Activated CD8-positive, alpha-beta memory T cell treated with anti-CD3 and anti-CD28 coated beads for 48 hours (primary cell): Measurements from ENCODE around the gene MEAF6.
A peak's percentile ranks its signal among the peaks of the same experiment; 100 is the strongest.
"Not testable (repeated sequence)": the region's sequence is repeated elsewhere in the genome, so short reads cannot be mapped to it uniquely, and the experiment has no call there.

Experiments used
- DNase-seq, 3 experiments: peaks; one replicate each; pipeline ENCODE4 v3.0.0-alpha.2; 2020; ENCODE audit warnings: low read depth in 2 of 3, low spot score in 2 of 3

Gene MEAF6

DNA sequence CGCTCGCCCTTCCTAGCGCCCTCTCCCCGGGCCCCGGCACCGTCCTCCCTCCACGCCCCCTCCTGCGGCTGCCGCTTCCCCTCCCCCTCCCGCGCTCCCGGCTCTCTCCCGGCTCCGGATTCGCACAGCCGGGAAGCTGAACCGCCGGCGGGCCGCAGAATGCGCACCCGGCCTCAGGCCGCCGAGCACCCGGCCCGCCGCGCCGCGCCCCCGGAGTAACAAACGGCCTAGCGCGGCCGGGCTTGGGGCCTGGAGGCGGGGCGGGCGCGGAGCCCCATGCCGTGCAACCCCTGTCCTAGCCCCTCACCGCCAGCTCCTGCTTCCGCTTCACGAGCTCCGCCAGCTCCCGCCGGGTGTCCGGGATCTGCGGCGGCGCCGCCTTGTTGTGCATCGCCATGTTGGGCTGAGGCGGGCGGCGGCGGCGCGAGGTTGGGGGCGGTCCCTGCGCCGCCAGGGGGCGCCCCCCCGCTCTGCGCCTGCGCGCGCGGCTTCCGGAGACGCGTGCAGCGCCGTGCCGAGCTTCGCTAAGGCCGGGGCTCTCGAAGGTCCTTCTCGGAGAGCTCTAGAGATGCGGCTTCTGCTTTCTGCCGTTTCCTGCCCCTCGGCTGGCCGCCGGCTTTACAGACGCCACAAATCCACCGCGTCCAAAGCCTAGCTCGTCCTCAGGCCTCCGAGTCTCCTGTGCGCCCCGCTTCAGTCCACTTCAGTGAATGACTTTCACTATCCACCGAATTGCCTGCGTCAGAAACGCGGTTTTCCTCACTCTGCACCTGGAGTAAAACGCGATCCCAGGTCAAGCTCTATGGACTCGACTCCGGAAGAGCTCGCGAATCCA, at the start of gene MEAF6:
Gene MEAF6 (minus strand): TSS at position 417 of the 835 bp plus-strand sequence. CDS start 20 bp downstream, at position 397.
- peak; percentile 74 to 79 (median 77) for DNase-seq

DNA sequence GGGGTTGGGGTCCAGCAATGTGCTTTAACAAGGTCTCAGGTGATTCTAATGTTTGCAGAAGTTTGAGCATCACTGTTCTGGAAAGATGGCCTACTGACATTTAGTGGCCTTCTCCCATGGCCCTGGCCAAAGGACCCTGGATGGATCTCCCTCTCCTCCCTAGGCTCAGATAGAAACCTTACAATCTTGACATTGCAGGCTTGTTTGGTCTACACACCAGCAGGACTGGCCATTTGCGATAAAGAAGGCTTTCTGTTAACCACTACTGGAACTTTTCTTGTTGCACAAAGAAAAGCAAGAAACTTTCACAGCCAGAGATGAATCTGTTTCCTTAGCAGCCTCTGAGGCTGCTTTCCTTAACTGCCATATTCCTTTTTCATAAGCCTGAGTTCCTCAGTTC, 48.4 kb upstream of the MEAF6 start:
- no peak for DNase-seq

DNA sequence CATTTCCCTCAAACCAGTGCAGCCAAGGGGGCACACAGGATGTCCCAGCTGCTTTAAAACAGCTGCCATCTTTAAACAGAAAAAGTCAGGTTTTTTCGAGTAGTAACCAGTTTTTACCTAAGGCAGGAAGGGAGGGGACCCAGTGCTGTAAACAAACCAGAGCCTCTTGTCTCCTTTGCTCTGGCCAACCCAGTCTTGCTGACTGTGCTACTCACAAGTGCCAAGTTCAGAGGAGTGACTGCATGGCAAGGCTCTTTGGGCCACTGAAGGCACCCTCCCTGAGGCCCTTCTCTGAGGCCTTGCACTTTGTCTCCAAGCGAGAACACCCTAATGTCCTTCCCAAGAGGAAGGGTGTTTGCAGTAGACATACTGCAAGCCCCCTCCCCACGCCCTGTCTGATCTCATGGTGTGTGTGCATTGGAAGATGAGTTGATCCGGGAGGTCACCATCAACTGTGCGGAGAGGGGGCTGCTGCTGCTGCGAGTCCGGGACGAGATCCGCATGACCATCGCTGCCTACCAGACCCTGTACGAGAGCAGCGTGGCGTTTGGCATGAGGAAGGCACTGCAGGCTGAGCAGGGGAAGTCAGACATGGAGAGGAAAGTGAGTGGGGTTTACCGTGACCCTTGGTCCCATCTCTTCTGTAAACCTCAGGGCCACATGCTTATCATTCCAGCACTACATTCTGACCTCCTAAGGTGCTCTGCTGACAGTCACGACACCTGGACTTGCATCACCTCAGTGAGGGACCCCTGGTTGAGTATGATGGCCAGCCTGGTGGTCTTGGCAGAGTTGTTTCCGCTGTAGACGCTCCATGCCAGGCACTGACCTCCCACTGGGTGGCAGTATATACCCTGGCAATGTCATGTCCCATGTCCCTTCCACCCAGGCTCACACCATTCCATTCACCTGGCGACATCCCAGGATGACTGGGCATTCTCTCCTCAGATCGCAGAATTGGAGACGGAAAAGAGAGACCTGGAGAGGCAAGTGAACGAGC, 46.9 kb upstream of the MEAF6 start:
- no peak for DNase-seq

DNA sequence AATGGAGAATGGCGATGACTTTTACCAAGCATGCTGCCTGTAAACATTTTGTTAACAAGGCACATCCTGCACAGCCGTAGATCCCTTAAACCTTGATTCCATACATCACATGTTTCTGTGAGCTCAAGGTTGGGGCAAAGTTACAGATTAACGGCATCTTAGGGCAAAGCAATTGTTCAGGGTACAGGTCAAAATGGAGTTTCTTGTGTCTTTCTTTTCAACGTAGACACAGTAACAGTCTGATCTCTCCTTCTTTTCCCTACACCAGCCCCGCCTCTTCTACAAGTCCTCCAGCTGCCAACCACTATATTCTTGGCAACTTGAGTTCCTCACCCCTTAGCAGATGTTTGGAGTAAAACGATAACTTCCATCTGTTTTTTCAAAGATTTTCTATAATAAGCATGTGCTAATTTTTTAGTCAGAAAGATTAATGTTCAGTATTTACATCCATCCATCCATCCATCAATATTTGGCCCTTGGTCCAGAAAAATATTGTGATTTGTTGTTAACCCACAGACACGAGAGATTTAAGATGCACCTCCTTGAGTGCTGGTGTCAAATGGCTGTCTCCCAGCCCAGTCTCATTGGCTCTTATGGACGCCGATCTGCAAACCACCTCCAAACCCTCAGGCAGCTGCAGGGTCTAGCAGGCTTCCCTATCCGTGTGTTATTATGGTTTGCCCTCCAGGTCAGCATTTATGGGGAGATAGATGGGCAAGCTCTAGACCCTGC, 46.0 kb upstream of the MEAF6 start:
- DNase-seq, result no peak

DNA sequence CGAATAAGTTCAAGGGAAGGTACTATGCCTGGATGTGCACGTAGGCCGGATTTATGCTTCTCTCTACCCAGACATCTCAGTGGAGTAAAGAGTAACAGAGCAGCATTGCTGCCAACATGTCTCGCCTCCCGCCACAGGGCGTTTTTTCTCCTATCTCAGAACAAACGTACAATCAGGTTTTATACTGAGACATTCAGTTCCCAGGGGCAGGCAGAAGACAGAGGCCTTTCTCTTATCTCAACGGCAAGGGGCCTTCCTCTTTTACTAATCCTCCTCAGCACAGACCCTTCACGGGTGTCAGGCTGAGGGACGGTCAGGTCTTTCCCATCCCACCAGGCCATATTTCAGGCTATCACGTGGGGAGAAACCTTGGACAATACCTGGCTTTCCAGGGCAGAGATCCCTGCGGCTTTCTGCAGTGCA, 45.4 kb upstream of the MEAF6 start:
- DNase-seq, result not testable (repeated sequence)

DNA sequence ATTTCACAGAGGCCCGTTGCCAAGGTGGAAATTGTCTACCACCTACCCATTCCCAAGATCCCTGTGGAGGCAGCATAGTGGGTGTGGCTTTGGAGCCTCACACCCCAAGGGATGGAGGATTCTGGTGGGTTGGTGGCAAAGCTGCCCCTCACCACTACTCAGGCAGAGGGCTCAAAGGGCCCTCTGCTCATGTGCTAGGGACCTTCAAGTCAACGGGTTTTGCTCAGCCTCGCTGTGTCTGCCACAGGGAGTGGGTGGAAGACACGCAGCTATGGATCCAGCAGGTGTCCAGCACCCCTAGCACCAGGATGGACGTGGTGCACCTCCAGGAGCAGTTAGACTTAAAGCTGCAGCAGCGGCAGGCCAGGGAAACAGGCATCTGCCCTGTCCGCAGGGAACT, 44.5 kb upstream of the MEAF6 start:
- DNase-seq, result no peak

DNA sequence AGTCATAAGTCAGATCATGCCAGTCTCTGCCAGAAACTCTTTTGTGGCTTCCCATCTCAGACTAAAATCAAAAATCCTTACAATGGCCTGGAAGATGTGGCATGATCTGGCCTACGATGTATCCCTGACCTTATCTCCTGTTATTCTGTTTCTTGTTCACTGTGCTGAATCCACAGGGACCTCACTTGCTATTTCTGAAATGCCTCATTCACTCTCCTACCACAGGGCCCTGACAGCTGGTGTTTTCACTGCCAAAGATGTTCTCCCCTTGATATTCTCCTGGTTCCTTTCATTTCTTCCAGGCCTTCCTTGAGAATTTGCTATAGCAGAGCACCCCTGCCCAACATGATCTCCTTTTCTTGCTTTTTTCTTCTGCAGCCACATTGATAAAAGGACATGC, 43.8 kb upstream of the MEAF6 start:
- DNase-seq, result no peak

DNA sequence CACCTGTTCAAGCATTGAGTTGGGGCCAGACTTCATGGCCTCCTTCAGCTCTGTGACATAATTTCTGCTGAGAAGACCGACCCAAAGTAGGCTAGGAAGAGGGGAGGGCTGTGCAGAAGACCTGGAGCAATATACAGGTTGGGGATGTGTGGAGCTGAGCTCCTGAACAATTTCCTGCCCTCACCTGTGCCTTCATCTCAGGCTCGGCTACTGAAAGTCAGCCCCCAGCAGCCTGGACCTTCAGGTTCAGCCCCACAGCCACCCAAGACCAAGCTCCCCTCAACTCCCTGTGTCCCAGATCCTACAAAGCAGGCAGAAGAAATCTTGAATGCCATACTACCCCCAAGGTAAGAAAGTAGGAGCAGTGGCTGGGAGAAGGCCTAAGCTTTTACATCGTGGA, 42.8 kb upstream of the MEAF6 start:
- DNase-seq, result no peak

DNA sequence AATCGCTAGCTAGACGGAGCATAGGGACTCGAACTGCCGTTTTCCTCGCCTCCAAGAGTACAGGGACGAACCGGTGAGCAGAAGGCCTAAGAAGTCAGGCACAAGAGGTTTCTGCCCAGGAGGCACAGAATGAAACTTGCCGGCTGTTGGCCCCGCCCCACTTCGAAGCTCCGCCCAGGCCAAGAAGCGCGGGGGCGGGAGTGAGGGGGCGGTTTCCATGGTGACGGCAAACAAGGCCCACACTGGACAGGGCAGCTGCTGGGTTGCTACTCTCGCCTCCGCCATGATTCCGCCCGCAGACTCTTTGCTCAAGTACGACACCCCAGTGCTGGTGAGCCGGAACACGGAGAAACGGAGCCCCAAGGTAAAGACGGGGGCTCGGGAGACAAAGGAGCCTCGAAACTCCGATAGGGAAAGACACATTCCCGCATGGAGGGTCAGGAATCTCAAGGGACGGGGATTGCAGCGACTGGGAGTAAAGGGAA, 42.2 kb upstream of the MEAF6 start, which contains the start of gene DNALI1:
Gene DNALI1 (plus strand): TSS at position 229 of the 485 bp plus-strand sequence. CDS start 55 bp downstream, at position 284.
- DNase-seq, result peak in 1 of 3 experiments; percentile 14

DNA sequence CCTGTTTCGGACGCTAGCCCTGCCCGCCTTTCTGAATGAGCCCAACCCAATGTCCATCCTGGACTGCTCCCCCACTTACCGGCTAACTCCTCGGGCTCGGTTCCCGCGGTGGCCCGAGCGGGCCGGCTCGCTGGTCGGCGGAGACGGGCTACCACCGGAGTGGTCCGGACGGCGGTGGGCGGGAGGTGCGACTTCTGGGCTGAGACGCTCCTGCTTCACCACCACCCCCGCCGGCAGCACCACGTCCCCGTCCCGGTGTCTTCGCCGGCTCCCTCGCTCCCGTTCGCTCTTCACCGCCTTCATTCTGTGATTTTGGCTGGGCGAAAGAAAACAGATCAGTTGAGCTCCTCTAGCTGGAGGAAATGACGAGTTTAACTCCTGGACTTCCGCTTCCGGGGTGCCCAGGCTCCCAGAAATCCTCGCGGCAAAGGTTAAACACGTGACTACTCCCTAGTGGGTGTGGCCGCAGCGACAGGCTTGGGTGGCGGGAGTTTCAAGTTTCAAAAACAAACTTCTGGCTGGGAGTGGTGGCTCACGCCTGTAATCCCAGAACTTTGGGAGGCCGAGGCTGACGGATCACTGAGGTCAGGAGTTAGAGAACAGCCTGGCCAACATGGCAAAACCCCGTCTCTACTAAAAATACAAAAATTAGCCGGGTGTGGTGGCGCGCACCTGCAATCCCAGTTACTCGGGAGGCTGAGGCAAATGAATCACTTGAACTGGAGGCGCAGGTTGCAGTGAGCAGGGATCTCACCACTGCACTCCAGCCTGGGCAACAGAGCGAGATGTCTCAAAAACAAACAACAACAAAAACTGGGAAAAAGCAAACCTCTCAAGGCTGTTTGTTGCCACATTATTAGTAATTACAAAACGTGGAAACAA, 39.6 kb upstream of the MEAF6 start, which contains the start of gene SNIP1:
Gene SNIP1 (minus strand): TSS at position 367 of the 882 bp plus-strand sequence. CDS start 64 bp downstream, at position 303.
- peak; percentile 56 to 78 (median 75) for DNase-seq

DNA sequence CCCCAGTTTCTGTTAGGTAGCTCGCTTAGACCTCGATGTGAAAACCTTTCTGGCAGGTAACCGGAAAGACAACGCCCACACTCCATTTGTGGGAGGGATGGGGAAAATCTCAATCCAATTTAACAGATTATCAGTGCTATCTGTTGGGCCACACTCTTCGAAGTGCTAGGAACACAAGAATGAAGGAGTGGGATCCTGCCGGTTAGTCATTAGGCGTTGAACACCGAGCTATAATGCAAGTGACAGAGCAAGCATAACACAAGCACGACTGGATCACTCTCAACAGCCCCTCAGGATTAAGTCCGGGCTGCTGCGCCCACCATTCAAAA, 39.0 kb upstream of the MEAF6 start:
- DNase-seq, result no peak

DNA sequence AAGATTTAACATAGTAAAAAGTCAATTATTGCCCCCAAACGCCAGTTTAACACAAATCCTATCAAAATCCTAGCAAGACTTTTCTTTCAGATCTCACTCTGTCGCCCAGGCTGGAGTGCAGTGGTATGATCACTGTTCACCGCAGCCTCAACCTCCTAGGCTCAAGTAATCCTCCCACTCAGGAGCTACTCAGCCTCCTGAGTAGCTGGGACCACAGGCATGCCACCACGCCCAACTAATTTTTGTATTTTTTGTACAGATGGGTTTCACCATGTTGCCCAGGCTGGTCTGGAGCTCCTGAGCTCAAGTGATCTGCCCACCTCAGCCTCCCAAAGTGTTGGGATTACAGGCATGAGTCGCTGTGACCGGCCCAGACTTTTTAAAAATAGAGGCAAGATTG, 34.8 kb upstream of the MEAF6 start:
- DNase-seq, result no peak

DNA sequence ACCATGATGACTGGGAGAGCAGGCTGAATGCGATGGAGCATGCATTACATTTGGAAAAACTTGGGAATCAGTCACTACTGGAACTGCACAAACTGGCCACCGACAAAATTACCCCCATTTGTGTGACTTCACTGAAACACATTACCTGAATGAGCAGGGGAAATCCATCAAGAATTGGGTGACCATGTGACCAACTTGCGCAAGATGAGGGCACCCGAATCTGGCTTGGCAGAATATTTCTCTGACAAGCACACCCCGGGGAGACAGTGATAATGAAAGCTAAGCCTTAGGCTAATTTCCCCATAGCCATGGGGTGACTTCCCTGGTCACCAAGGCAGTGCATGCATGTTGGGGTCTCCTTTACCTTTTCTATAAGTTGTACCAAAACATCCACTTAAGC, 30.5 kb upstream of the MEAF6 start:
- DNase-seq, result no peak

DNA sequence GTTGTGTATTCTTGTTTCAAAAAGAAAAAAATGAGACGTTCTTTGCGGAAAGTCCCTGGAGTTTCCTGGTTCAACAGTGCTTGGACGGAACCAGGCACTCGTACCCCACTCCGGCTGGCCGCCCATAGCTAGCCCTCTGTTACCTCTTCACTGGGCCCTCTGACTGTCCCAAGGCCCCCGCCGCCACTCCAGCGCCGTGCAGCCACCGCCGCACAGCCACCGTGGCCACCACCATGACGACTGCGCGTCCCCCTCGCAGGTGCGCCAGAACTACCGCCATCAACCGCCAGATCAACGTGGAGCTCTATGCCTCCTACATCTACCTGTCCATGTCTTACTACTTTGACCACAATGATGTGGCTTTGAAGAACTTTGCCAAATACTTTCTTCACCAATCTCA, 30.0 kb upstream of the MEAF6 start:
- DNase-seq, result no peak

DNA sequence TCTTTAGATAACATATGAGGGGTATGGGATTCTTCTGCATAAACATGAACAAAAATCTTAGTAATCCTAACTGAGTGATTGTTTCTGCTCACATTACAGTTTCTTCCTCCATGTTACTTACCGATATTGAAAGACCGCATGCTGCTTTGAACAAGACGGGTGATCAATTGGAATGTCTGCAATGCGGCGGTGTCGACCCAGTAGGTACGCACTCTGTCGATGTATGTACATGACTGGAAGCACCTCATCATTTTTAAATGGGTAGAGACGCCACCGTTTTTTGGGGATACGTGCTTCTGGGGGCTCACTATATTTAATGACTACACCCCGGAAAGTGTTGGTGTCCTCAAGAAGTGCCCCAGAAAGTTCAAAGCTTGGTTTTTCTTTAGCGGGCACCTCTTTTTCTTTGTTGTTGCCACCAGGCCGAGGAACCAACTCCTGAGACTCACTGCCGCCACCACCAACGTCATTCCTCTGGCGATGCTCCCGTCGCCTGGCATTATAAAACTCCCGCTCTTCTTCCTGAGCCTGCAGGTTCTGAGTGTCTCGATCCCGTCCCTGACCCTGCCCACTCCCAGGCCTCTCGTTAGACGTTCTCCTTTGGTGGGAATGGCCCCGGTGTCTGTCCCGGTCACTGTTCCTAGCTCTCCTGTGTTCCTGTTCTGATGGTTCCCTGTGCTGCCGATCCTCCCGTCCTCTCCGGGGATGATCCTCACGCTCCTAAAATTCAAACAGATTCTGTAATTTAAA, 25.6 kb upstream of the MEAF6 start:
- no peak for DNase-seq

DNA sequence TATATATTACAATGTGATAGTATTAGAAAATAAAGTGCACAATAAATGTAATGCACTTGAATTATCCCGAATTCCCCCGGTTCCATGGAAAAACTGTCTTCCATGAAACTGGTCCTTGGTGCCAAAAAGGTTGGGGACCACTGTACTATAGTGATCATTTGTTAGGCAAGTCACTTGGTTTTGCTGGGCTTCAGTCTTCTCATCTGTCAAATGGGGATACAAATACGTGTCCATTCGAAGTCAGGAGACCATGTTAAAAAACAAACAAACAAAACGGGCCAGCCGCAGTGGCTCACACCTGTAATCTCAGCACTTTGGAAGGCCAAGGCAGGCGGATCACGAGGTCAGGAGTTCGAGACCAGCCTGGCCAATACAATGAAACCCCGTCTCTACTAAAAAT, 24.6 kb upstream of the MEAF6 start:
- DNase-seq, result not testable (repeated sequence)

DNA sequence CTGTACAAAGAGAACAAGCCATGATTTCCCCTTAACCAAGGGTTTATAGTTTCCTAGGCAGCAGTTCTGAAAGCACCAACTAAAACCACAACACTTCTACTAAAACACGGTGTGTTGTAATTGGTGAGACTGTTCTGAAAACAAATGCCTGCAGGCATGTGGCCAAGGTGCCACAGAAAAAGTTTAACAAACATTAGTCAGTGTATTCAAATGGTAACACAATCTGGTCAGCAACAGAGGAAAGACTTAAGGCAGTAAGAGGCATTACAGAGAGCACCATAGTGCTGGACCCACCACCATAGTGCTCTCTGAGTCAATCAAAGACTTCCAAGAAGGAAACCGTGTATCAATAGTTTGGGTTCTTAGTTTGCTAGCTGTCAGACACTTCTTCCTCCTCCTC, 22.8 kb upstream of the MEAF6 start:
- no peak for DNase-seq

DNA sequence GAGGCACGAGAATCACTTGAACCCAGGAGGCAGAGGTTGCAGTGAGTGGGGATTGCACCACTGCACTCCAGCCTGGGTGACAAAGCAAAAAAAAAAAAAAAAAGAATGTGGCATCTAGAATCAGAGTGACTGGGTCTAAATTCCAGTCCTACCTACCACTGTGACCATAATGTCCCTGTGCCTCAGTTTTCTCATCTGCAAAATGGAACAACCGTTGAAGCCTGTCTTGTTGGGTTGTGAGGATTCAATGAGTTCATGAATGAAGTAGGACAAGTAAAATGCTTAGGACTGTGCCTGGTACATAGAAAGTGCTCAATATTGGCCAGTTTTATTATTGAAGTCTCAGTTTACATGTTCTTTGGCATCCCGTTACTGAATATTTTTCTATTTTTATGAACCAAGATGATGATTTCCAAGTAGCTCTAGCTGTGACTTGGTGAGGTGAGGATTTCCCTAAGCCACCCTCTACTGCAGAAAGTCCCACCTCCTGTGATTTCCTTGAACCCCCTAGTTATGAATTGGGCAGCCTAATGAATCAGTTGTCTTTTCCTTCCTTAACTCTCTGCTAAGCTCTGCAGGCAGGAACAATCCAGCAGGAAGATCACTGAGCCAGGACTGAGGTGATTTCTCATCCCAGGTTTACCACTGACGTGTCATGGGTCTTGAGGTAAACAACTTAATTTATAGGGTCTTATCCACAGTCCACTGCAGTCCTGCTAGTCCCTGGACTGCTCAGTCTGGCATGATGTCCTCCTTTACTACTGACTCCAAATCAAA, 18.9 kb upstream of the MEAF6 start:
- DNase-seq, result no peak
